MCF 10A (cell line): ENCODE measurements around the gene SHANK1. TPM values are rescaled to one million over a fixed set of nuclear protein-coding genes. Genes with fewer than 3 reads are reported as not detected.

ENCODE experiments used
- BruUV-seq: library from RNA; stranded (reverse); fragments of 400-500 nt; replicated peaks from 2 replicates; lab custom pipeline; 2021; lab: Mats Ljungman, UMichigan
- CTCF ChIA-PET: fragments of 300-600 bp; sonication (Branson Sonifier 250); formaldehyde crosslinking; extraction: SDS; loops from one replicate; lab custom pipeline; 2021; ENCODE audit warnings: antibody characterized with exemption, inconsistent platforms; lab: Yijun Ruan, JAX
- POLR2A ChIA-PET: fragments of 300-600, 350-650 bp; sonication (Branson Sonifier 250); formaldehyde crosslinking; extraction: SDS; loops from one replicate; lab custom pipeline; 2020; ENCODE audit warnings: antibody characterized with exemption, inconsistent platforms; lab: Yijun Ruan, JAX
- DNase-seq: peaks from one replicate; pipeline ENCODE4 v3.0.0-alpha.2; 2018; ENCODE audit not compliant: unreplicated experiment
- H3K27ac Mint-ChIP-seq: one replicate; pipeline ENCODE4 v1.8.0; 2022; ENCODE audit warnings: mild to moderate bottlenecking, low read depth, mixed read lengths; ENCODE audit not compliant: unreplicated experiment
- H3K27me3 Mint-ChIP-seq: one replicate; pipeline ENCODE4 v1.8.0; 2022; ENCODE audit warnings: mixed read lengths; ENCODE audit not compliant: insufficient read depth, unreplicated experiment
- H3K36me3 Mint-ChIP-seq: one replicate; pipeline ENCODE4 v1.8.0; 2022; ENCODE audit warnings: mild to moderate bottlenecking, moderate library complexity, mixed read lengths; ENCODE audit not compliant: insufficient read depth, unreplicated experiment
- H3K4me1 Mint-ChIP-seq: one replicate; pipeline ENCODE4 v1.8.0; 2022; ENCODE audit warnings: mixed read lengths; ENCODE audit not compliant: insufficient read depth, unreplicated experiment
- H3K4me3 Mint-ChIP-seq: one replicate; pipeline ENCODE4 v1.8.0; 2022; ENCODE audit warnings: mild to moderate bottlenecking, moderate library complexity, mixed read lengths; ENCODE audit not compliant: unreplicated experiment
- H3K9me3 Mint-ChIP-seq: one replicate; pipeline ENCODE4 v1.8.0; 2022; ENCODE audit warnings: mixed read lengths; ENCODE audit not compliant: unreplicated experiment
- CTCF ChIP-seq: fragments of 200-600 bp; IDR thresholded peaks from one replicate; pipeline ENCODE4 v1.8.0; 2022; ENCODE audit warnings: antibody characterized with exemption, mild to moderate bottlenecking; ENCODE audit not compliant: unreplicated experiment
- intact Hi-C: fragments of 100-400 bp; cut with micrococcal nuclease; formaldehyde crosslinking; loops from 2 replicates; pipeline ENCODE4 v1.14.1; 2022
- total RNA-seq: library from RNA; stranded (reverse); gene quantifications from 2 replicates; pipeline ENCODE4 v1.2.3, GENCODE V29; 2022

The SHANK1 gene
- total RNA-seq, 1 experiment from 2014 or later: 0.44 TPM

GRCh38 chr19:50716178-50717025, 3.2 kb downstream of the SHANK1 start:
- CTCF ChIA-PET: interaction anchor here (1.2 kb wide), 1 partner anchor 11 kb away, joined by 3 read pairs; no protein-coding TSS in a partner anchor
- no peak for TF ChIP-seq CTCF
- peaks cover 52% of the 10 kb centered on the region for H3K27me3 Mint-ChIP-seq

GRCh38 chr19:50713556-50714236, 5.9 kb downstream of the SHANK1 start:
- no peak overlapping the region for H3K4me3 Mint-ChIP-seq

More at GRCh38 chr19:50716178-50717025, 3.2 kb downstream of the SHANK1 start:
- H3K36me3 Mint-ChIP-seq: no peaks in the 10 kb centered on the region
- POLR2A ChIA-PET: no interaction called here
- no peak for DNase-seq
- H3K4me3 Mint-ChIP-seq: no peak overlapping the region
- H3K9me3 Mint-ChIP-seq: no peaks in the 10 kb centered on the region
- intact Hi-C loops: no loop called here
- no peaks in the 10 kb centered on the region for H3K4me1 Mint-ChIP-seq
- no peak overlapping the region for H3K27ac Mint-ChIP-seq
- BruUV-seq: no TSS peak

GRCh38 chr19:50712833-50713232, 6.8 kb downstream of the SHANK1 start:
- intact Hi-C loops: no loop called here
- Mint-ChIP-seq H3K27me3 (peaks cover 52% of the 10 kb centered on the region), H3K36me3 (no peaks in the 10 kb centered on the region)

More at GRCh38 chr19:50713556-50714236, 5.9 kb downstream of the SHANK1 start:
- ChIA-PET POLR2A (interaction anchor here (0.6 kb wide), 1 partner anchor 780 kb away, joined by 3 read pairs; no protein-coding TSS in a partner anchor), CTCF (interaction anchor here (0.6 kb wide), 1 partner anchor 211 kb away, joined by 4 read pairs; no protein-coding TSS in a partner anchor)
- H3K9me3 Mint-ChIP-seq: no peaks in the 10 kb centered on the region
- H3K36me3 Mint-ChIP-seq: no peaks in the 10 kb centered on the region
- intact Hi-C loops: no loop called here
- H3K27ac Mint-ChIP-seq: no peak overlapping the region
- H3K4me1 Mint-ChIP-seq: no peaks in the 10 kb centered on the region
- no peak for DNase-seq
- H3K27me3 Mint-ChIP-seq: peaks cover 52% of the 10 kb centered on the region
- no TSS peak for BruUV-seq
- TF ChIP-seq CTCF: no peak

More at GRCh38 chr19:50712833-50713232, 6.8 kb downstream of the SHANK1 start:
- H3K4me1 Mint-ChIP-seq: no peaks in the 10 kb centered on the region
- CTCF ChIA-PET: interaction anchor here (0.6 to 1.0 kb wide), 2 partner anchors 9 to 212 kb away, joined by 4 to 9 read pairs; no protein-coding TSS in a partner anchor
- DNase-seq: no peak
- no peak overlapping the region for H3K27ac Mint-ChIP-seq
- no TSS peak for BruUV-seq
- POLR2A ChIA-PET: interaction anchor here (0.6 to 0.8 kb wide), 2 partner anchors 12 to 780 kb away, joined by 3 to 5 read pairs; no protein-coding TSS in a partner anchor
- no peaks in the 10 kb centered on the region for H3K9me3 Mint-ChIP-seq
- TF ChIP-seq CTCF: no peak
- H3K4me3 Mint-ChIP-seq: no peak overlapping the region
